Liver (tissue), 9 donors: ENCODE measurements around the gene RET. TPM values are rescaled to one million over a fixed set of nuclear protein-coding genes. Genes with fewer than 3 reads are reported as not detected.

Experiments used
- DNase-seq: peaks from one replicate; pipeline ENCODE4 v3.0.0-alpha.2; 2017; ENCODE audit warnings: low spot score
- H3K27ac ChIP-seq, 2 donors: one replicate each; pipeline ENCODE4 v1.7.0; 2013; ENCODE audit warnings: inconsistent platforms in 2 of 2, low read length in 2 of 2, control low read depth in 1 of 2, low read depth in 1 of 2, mild to moderate bottlenecking in 1 of 2
- H3K27me3 ChIP-seq, 4 donors: one replicate each; pipeline versions ENCODE4 v1.6.1 to v1.7.0; 2013; ENCODE audit warnings: low read length in 3 of 4, inconsistent platforms in 1 of 4, mild to moderate bottlenecking in 1 of 4, moderate library complexity in 1 of 4; ENCODE audit not compliant: control insufficient read depth in 4 of 4, insufficient read depth in 4 of 4
- H3K36me3 ChIP-seq, 4 donors: one replicate each; pipeline versions ENCODE4 v1.6.1 to v1.7.0; 2013; ENCODE audit warnings: low read length in 3 of 4, mild to moderate bottlenecking in 3 of 4, low read depth in 1 of 4, moderate library complexity in 1 of 4; ENCODE audit not compliant: control insufficient read depth in 4 of 4, insufficient read depth in 3 of 4
- H3K4me1 ChIP-seq, 4 donors: one replicate each; pipeline versions ENCODE4 v1.6.1 to v1.7.0; 2013; ENCODE audit warnings: low read length in 3 of 4, mild to moderate bottlenecking in 3 of 4, moderate library complexity in 1 of 4; ENCODE audit not compliant: control insufficient read depth in 4 of 4, insufficient read depth in 4 of 4
- H3K4me3 ChIP-seq, 3 donors: one replicate each; pipeline versions ENCODE4 v1.6.1 to v1.7.0; 2013; ENCODE audit warnings: low read length in 3 of 3, control low read depth in 1 of 3, low read depth in 1 of 3, mild to moderate bottlenecking in 1 of 3
- H3K9ac ChIP-seq, 2 donors: one replicate each; pipeline ENCODE4 v1.7.0; 2013; ENCODE audit warnings: low read length in 2 of 2, mild to moderate bottlenecking in 2 of 2, moderate library complexity in 2 of 2, control low read depth in 1 of 2, low read depth in 1 of 2
- H3K9me3 ChIP-seq, 4 donors: one replicate each; pipeline versions ENCODE4 v1.6.1 to v1.7.0; 2013; ENCODE audit warnings: low read length in 3 of 4; ENCODE audit not compliant: control insufficient read depth in 4 of 4
- EGR1 ChIP-seq, 2 donors: IDR thresholded peaks; 2 replicates each; pipeline ENCODE4 v1.6.1; 2016 to 2018; ENCODE audit warnings: antibody characterized with exemption in 2 of 2, low read depth in 2 of 2
- HNF4A ChIP-seq, 2 donors: conservative IDR thresholded peaks; 2 replicates each; pipeline ENCODE4 v1.6.1; 2016; ENCODE audit warnings: antibody characterized with exemption in 2 of 2, mild to moderate bottlenecking in 2 of 2
- JUND ChIP-seq, 2 donors: IDR thresholded peaks; 2 replicates each; pipeline ENCODE4 v1.6.1; 2016; ENCODE audit warnings: antibody characterized with exemption in 2 of 2
- NR2F2 ChIP-seq: IDR thresholded peaks from 2 replicates; pipeline ENCODE4 v1.6.1; 2016; ENCODE audit warnings: antibody characterized with exemption
- RAD21 ChIP-seq, 2 donors: IDR thresholded peaks; 2 replicates each; pipeline ENCODE4 v1.6.1; 2016; ENCODE audit warnings: antibody characterized with exemption in 2 of 2, mild to moderate bottlenecking in 2 of 2
- REST ChIP-seq: IDR thresholded peaks from 2 replicates; pipeline ENCODE4 v1.6.1; 2016; ENCODE audit warnings: antibody characterized with exemption, mild to moderate bottlenecking
- RXRA ChIP-seq, 2 donors: IDR thresholded peaks; 2 replicates each; pipeline ENCODE4 v1.6.1; 2017 to 2018; ENCODE audit warnings: antibody characterized with exemption in 2 of 2, mild to moderate bottlenecking in 1 of 2
- SP1 ChIP-seq: IDR thresholded peaks from 2 replicates; pipeline ENCODE4 v1.6.1; 2018; ENCODE audit warnings: antibody characterized with exemption, mild to moderate bottlenecking
- TAF1 ChIP-seq: conservative IDR thresholded peaks from 2 replicates; pipeline ENCODE4 v1.6.1; 2016; ENCODE audit warnings: antibody characterized with exemption, mild to moderate bottlenecking
- YY1 ChIP-seq: IDR thresholded peaks from 2 replicates; pipeline ENCODE4 v1.6.1; 2016; ENCODE audit warnings: antibody characterized with exemption, mild to moderate bottlenecking
- ZBTB33 ChIP-seq: IDR thresholded peaks from 2 replicates; pipeline ENCODE4 v1.6.1; 2016; ENCODE audit warnings: antibody characterized with exemption
- WGBS: extraction: QIAGEN DNeasy Blood & Tissue Kit; methylation state at CpG from one replicate; pipeline ENCODE4 v1.1.7; 2013; 5-methylcytosine and 5-hydroxymethylcytosine counted together
- polyA plus RNA-seq, 2 donors: library from polyadenylated mRNA; stranded (reverse) in 1 of 2; unstranded in 1 of 2; fragments of 200-250 nt in 1 of 2; fragments of >200 nt in 1 of 2; fragmentation: Nextera tagmentation in 1 of 2; extraction: Ambion mirVana in 1 of 2; gene quantifications; one replicate each; pipeline versions ENCODE4 v1.2.1 to v1.2.3, GENCODE V29; 2013 to 2015
- total RNA-seq, 2 donors: library from RNA; depleted of rRNA; stranded (reverse); fragments of >200 nt; gene quantifications; one replicate each; pipeline ENCODE4 v1.2.3, GENCODE V29; 2014
- TF ChIP-seq, protein P1 (sequence below): IDR thresholded peaks from 2 replicates; pipeline ENCODE4 v1.6.1; 2016; ENCODE audit warnings: antibody characterized with exemption
- TF ChIP-seq, protein P2 (sequence below): IDR thresholded peaks from 2 replicates; pipeline ENCODE4 v1.6.1; 2016; ENCODE audit warnings: antibody characterized with exemption
- donor health status: healthy.
- donor health status: healthy.
- donor health status: healthy.
- donor health status: healthy.
- donor health status: healthy.

RET gene
- total and polyA plus RNA-seq, 4 donors, result 0.09 to 2.5 (median 0.33) TPM; not detected in 1

- no peak for TF ChIP-seq ZBTB33
- TF ChIP-seq RAD21 (IDR thresholded peaks at IDR 0.05), result no peak
- TF ChIP-seq NR2F2, result no peak
- TF ChIP-seq HNF4A (conservative IDR thresholded peaks at IDR 0.05), result no peak
Observed at GRCh38 chr10:43126759-43127424, 50.0 kb downstream of the RET start (continued).

DNA sequence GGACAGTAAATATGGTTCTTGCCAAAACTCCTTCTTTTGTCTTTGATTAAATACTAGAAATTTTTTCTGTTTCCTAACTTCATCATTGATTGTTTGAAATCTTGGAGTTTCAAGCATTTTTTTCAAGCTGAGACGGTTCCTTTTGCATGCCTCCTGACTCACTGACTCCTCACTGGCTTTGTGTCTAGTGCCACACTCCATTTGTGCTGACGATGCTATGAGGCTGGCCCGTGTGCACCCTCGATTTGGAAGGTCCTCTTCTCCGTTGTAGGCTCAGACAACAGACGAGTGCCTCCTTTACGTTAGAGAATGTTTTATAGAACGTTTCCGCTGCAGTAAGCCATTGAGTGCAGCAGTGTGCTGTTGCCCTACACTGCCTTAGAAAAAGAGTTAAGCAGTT, 50.6 kb downstream of the RET start:
- Histone ChIP-seq H3K4me1 (no peaks in the 10 kb centered on the region), H3K9ac (no peak overlapping the region), H3K27ac (no peak overlapping the region), H3K4me3 (no peak overlapping the region), H3K36me3 (peaks cover 0 to 2% (median 0%) of the 10 kb centered on the region in 4 donors), H3K27me3 (no peaks in the 10 kb centered on the region), H3K9me3 (no peaks in the 10 kb centered on the region)
- WGBS, result 78% methylated on average over 9 of the region's 9 CpGs
- TF ChIP-seq TAF1 (no peak), EGR1 (IDR thresholded peaks at IDR 0.05; ENCODE audit: low read depth in 2 of 2) (no peak), REST (no peak), RXRA (IDR thresholded peaks at IDR 0.05) (no peak), RAD21 (IDR thresholded peaks at IDR 0.05) (no peak), NR2F2 (no peak), JUND (IDR thresholded peaks at IDR 0.05) (no peak), SP1 (no peak), YY1 (no peak), ZBTB33 (no peak)
- TF ChIP-seq, protein P1, sequence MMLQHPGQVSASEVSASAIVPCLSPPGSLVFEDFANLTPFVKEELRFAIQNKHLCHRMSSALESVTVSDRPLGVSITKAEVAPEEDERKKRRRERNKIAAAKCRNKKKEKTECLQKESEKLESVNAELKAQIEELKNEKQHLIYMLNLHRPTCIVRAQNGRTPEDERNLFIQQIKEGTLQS, result no peak
- TF ChIP-seq, protein P2, sequence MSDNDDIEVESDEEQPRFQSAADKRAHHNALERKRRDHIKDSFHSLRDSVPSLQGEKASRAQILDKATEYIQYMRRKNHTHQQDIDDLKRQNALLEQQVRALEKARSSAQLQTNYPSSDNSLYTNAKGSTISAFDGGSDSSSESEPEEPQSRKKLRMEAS, result no peak
- DNase-seq, result no peak
